ENCODE measurements around the gene MAPT.

GRCh38 chr17:45848868-45849535 lies 45.4 kb upstream of the MAPT start:
- TF ChIP-seq, protein P1, sequence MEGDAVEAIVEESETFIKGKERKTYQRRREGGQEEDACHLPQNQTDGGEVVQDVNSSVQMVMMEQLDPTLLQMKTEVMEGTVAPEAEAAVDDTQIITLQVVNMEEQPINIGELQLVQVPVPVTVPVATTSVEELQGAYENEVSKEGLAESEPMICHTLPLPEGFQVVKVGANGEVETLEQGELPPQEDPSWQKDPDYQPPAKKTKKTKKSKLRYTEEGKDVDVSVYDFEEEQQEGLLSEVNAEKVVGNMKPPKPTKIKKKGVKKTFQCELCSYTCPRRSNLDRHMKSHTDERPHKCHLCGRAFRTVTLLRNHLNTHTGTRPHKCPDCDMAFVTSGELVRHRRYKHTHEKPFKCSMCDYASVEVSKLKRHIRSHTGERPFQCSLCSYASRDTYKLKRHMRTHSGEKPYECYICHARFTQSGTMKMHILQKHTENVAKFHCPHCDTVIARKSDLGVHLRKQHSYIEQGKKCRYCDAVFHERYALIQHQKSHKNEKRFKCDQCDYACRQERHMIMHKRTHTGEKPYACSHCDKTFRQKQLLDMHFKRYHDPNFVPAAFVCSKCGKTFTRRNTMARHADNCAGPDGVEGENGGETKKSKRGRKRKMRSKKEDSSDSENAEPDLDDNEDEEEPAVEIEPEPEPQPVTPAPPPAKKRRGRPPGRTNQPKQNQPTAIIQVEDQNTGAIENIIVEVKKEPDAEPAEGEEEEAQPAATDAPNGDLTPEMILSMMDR (IDR thresholded peaks at IDR 0.05 in 4 of 5, conservative IDR thresholded peaks at IDR 0.05 in 1 of 5), result no peak
- no peak for TF ChIP-seq POLR2A (IDR thresholded peaks at IDR 0.05)
